M059J (cell line): Measurements from ENCODE around the gene SCYL3. TPM values are rescaled to one million over a fixed set of nuclear protein-coding genes. Genes with fewer than 3 reads are reported as not detected.
"Not testable (repeated sequence)": the region's sequence is repeated elsewhere in the genome, so short reads cannot be mapped to it uniquely, and the experiment has no call there.

Source experiments
- DNase-seq: peaks from one replicate; pipeline ENCODE4 v3.0.0-alpha.2; 2012; ENCODE audit warnings: low read depth
- total RNA-seq: library from RNA; depleted of rRNA; stranded (reverse); fragments of >200 nt; shearing (Covaris generic); gene quantifications from 2 replicates; pipeline ENCODE4 v1.2.3, GENCODE V29; 2014; rRNA removed

Gene SCYL3, protein sequence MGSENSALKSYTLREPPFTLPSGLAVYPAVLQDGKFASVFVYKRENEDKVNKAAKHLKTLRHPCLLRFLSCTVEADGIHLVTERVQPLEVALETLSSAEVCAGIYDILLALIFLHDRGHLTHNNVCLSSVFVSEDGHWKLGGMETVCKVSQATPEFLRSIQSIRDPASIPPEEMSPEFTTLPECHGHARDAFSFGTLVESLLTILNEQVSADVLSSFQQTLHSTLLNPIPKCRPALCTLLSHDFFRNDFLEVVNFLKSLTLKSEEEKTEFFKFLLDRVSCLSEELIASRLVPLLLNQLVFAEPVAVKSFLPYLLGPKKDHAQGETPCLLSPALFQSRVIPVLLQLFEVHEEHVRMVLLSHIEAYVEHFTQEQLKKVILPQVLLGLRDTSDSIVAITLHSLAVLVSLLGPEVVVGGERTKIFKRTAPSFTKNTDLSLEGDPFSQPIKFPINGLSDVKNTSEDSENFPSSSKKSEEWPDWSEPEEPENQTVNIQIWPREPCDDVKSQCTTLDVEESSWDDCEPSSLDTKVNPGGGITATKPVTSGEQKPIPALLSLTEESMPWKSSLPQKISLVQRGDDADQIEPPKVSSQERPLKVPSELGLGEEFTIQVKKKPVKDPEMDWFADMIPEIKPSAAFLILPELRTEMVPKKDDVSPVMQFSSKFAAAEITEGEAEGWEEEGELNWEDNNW
- 2.9 and 7.8 TPM in 2 replicates for total RNA-seq

DNA sequence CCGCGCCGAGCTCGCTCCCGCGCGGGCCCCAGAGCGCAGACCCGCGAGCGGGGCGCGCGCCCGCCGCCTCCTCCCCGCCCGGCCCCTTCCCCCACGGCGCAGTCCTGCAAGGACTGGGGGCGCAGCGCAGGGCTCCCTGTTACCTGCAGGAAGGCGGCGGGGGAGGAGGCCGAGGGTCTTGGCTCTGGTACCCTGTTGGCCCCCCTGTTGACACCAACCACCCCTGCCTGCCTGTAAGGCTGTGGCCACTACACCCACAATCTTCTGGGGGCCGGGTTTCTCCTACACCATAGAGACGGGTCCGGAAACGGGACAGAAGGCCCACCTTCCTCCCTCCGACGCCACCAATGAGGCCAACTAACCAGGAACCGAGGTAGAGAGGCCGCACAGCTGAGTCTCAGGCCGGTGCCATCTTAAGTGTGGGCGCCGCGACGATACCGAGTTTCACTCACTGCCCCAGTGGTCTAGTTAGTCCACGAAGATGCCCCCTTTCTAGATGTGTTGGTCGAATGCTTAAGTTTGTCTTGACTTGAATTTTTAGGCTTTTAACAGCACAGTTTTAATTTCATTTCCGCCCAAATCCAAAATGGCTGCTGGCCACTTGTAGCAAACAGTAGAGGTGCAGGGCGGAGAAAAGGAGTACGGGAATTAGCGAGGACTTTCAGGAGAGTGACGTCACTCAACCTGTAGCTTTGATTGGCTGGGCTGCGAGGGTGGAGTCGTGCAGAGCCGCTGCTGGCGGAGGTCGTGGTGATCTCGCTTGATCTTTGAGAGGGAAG, at the start of gene SCYL3:
Gene SCYL3, minus strand, starts transcription at position 252 of the 779 bp plus-strand sequence. CDS start 5,056 bp downstream, outside the sequence.
- DNase-seq = peak; percentile 97

DNA sequence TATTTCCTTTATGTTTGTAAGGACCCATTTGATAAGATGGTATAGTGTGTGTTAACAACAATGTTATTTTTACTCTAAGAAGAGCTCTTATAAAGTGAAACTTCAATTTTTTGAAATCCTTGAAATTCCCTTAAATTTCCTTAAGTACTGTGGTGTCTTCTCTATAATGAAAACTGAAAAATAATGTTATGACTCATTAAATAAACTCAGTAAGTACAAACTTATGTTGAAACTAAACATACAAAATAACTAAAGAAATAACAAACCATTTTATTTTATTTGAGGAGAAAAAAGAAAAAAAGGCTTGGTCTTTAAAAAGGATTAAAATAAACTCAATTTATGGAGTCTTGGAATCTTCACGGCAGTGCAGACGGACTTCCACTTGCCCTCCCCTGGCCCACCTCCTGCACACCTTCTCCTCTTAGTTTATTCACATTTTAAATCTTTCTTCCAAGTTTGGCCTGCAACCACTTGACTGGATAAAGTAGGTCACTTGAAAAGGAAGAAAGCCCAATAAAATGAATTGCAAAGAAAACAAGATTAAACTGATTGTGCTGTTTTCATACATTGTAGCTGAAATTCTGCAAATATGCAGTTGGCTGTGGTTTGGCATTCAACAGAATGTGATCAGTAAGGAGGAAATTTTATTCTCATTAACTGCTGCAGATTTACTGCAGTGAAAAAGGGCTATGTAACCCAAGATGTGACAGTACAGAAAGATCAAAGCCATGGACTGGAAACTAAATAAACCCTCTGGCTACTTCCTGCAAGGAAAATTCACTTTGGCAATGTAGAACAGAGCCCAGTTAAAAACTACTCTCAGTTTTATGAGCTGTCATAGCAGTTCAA, 48.5 kb upstream of the SCYL3 start:
- peak; percentile 81 for DNase-seq

DNA sequence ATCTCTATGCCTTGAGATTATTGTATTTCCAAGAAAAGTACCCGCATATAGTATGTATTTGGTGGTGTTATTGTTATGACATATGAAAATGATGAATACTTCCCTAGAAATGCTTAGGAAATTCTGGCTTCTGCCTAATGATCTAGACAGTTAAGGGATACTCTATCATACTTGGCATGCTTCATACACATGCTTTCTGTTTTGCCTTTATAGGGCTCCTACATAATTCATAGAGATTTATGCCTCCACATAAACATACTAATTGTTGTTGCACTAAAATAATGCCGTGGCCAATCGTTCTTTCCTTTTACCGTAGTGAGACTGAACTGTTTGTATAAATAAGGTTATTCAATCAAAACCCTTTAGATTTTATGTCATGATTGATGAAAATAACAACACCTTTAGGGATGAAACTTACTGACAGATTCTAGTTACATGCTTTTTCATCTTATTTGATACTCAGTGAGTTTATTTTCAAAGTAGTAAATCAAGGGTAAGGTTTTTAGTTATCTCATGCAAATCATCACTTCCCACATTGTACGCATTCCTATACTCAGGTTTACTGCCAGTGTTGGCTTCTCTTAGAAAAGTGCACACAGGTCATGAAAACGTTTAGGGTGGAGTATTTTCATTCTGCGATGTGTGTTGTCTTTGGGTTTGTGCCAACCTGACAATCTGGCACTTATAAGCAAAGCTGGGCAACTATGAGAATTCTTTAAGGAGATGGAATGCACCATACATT, 40.5 kb upstream of the SCYL3 start:
- DNase-seq = peak; percentile 25

DNA sequence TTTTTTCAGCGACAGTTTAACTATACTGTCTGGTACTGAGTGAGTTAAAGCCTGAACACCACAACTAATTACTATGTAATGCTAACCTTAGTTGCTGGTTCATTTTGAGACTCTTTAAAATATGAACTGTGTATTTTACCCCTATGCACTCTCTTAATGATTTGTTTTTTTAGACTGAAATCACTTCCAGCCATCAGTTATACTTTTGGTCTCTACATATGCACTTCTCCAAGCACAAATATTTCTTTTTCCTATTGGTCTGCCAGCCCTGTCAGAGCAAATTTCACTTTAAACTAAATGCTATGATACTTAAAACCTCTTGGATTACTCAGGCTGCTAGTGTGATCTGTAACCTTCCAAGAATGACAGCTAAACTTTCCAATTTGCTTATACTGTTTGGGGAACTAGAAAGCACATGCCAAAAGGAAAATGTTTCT, 38.1 kb upstream of the SCYL3 start:
- DNase-seq = no peak

DNA sequence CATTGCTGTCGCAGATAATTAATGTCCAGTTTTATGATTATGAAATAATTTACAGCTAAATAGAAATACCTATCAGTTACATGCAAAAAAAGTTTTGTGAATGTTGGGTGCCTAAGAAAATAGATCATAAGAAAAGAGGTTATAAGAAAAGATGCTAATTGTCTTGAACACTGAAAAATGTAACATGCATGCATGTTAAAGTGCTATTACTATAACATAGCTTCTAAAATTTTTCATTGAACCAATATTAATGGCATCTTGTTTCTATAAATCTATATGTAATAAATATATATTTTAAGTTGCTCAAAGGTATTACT, 35.5 kb upstream of the SCYL3 start:
- DNase-seq = no peak

DNA sequence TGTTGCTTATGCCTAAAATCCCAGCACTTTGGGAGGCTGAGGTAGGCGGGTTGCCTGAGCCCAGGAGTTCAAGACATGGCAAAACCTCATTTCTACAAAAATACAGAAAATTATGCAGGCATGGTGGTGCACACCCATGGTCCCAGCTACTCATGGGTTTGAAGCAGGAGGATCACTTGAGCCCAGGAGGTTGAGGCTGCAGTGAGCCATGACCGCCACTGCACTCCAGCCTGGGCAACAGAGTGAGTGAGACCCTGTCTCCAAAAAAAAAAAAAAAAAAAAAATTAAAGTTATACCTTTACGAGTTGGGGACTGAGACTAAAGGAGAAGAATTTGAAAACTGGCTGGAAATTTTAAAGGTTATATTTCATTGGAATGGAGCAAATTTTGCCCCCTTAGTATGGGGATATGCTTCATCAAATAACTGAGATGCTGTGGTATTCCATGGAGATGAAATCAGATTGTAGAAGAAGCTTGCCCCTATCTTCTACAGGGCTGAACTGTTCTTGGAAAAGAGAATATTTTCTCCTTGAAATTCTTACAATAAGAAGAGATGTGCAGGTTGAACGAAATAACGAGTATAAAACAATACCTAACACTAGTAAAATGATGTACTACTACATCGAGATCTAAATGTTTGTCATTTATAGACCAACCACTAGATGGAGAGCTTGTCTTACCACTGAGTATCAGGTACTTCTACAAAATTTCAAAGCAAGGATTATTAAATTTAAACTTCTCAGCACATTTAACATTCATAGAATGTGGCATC, 34.9 kb upstream of the SCYL3 start:
- DNase-seq = peak; percentile 57

DNA sequence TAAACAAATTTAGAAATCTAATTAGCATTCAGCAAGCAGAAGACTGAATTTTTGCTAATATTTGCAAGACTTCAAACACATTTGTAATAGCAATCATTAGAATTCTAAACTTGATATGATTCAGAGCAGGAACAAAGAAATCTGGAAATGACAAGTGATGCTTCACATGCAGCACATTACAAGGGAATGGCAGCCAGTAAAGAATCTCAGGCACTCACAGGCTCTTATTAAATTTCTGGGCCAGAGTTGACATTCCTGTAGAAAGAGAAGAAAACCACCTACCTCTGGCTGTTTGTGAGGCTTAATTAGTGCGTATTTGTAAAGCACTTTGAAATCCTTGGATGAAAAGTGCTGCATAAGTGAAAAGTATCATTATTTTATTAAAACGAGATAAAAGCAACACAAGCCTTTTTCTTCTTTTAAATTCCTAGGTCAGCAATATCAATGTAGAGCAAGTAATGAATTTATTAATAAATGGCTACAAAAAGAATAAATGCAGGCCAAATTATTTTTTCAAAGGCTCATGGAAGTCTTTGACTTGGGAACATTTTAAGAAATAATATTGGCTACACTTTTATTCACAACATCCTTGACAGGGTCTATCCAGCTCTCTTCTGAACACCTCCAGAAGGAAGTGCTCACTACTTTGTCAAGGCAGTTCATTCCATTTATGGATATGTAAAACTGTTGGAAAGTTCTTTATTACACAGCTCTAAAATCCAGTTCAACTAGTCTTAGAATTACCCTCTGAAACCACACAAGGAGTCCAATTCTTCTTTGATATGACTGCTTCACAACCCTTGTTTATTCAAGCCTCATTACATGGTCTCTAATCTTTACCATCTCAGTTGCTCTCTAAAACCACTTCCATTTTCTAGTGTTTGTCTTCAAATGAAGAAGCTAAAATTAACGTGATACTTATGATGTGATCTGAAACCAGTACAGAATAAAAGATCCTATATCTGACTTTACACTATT, 32.1 kb upstream of the SCYL3 start:
- DNase-seq = peak; percentile 19

DNA sequence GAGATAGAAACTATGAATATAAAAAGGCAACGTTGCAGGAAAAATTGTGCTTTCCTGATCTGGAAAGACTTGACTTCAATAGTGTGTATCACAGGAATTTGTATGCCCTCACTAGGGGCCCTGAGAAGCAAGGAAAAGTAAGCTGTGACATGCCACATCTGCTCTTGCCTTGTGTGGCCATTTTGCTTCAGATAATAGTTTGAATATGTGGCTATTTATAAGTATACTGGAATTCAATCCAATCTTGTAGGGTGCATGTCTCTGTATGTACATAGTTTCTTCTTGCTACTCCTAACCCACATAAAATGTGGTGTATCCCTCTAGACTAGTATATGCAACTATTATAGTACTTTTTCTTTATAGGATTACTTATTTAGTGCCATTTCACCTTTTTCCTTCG, 31.1 kb upstream of the SCYL3 start:
- no peak for DNase-seq

DNA sequence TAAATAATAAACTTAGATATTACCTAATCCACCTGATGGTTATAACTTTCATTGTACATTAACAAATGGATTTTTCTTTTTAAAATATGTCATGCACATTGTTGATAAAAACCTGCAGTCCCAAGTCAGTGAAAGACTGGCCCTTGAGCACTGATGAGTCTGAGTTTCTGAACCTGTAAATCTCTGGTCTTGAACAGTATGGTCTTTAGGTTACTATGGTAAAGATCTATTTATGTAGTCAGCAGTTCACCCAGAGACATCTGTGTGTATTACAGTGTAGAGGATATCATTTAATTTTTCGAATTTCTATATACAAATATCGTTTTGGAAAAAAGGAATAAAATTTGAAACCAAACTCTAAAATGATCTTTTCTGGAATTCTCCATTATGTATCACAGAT, 30.4 kb upstream of the SCYL3 start:
- DNase-seq = no peak

DNA sequence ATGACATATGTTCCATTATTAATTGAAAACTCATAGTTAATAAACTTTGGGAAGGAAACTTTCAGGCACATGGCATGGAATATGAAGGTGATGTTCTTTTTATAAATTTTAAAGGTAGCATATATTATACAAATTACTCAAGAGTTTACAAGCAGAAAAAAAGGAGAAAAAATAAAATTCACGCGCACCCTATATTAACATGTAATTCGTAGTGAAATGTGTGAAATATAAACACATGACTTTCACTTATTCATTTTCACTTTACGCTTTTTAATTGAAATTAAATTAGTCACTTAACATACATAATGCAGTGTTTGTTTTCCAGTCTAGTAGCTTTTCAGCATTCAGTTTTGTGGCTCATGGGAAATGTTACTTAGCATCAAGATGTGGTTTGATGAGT, 27.4 kb upstream of the SCYL3 start:
- no peak for DNase-seq

DNA sequence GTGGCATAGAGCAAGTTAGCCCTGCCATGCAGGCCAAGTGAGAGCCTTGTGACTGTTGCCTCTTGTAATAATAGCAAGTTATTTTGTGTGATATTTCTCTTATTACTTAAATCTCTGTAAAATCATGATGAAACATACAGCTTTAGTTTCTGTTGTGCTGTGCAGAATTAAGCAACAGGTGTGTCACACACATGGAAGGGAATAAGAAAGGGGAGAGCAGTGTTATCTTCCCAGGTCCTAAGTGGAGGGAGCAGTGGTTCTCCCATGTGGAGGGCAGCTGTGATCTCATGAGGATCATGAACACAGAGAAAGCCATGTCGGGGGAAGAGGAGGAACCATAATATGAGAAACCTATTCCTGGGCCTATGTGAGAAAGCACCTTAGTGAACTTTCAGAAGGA, 25.2 kb upstream of the SCYL3 start:
- DNase-seq = no peak

DNA sequence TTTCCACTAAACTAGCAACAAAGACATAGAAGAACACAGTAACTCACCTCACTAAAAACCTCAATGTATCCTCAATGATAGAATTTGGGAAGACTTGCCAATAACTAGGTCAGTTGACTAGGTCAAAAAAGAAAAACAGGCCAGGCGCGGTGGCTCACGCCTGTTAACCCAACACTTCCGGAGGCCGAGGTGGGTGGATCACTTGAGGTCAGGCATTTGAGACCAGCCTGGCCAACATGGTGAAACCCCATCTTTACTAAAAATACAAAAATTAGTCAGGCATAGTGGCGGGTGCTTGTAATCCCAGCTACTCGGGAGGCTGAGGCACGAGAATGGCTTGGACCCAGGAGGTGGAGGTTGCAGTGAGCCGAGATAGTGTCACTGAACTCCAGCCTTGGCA, 24.5 kb upstream of the SCYL3 start:
- not testable (repeated sequence) for DNase-seq

DNA sequence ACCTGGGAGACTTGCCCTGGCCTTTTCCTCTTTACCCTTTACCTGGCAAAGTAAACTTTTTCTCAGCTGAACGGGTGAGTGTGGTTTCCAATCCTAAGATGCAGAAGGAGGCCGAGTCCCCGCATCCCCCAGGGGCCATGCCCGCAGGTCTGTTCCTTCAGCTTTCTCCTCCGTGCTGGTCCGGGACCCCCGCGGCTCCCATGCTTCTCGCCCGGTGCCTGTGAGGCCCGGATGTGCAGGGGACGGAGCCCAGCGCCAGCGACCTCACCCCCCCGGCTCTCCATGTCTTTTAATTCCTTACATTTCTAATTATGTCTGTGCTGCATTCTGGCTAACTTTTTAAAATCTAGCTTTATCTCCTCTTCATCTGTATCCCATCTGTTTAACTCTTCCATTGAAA, 21.5 kb upstream of the SCYL3 start:
- no peak for DNase-seq

DNA sequence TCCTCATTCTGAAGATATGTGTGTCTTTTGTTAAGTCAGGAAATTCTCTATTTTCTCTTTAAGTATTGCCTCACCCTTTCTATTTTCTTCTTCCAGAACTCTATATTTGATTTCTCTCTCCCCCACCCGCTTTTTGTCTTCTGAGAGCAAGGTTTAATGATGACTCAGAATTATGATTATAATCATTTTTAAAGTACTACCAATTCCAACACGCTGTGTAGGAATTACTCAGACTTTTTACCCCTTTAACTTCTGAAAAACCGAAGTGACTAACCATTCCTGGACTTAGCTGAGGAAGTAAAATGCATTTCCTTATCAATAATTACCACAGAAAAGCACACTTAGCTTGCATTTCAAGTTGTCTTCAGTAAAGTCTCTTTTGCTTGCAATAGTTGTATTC, 20.8 kb upstream of the SCYL3 start:
- DNase-seq = no peak

DNA sequence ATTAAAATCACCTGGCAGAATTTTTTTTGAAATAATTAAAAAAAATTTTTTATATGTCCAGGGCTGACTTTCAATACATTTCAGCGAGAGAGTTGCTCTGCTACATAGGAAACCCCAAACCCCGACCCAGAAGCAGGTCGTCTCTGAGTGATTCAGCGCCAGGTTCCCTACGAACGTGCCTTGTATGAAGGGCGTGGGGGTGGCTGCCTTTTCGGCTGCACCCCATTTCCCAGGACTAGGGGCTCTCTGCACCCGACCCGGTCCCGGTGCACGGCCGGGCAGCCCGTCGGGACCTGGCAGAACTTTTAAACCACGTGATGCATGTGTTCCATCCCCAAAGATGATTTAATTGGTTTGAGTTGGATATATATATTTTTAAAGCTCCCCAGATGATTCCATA, 15.8 kb upstream of the SCYL3 start:
- DNase-seq = no peak

DNA sequence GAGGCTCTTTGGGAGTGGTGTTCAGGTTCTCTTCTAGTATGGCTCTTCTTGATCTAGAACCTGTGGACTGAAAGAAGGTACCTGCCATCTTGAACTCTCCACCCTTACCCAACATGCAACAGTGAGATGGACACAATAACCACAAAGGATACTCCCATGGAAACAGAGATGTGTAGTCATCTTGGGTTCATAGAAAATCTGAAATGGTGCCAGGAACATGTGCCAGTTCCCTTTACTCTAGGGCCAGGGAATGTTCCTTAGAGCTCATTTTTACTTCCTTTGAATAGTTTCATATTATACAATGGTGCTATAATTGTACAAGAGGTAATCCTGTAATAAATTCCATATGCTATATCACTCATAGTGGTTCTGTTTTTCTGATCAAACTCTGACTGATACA, 13.2 kb upstream of the SCYL3 start:
- DNase-seq = peak; percentile 44

DNA sequence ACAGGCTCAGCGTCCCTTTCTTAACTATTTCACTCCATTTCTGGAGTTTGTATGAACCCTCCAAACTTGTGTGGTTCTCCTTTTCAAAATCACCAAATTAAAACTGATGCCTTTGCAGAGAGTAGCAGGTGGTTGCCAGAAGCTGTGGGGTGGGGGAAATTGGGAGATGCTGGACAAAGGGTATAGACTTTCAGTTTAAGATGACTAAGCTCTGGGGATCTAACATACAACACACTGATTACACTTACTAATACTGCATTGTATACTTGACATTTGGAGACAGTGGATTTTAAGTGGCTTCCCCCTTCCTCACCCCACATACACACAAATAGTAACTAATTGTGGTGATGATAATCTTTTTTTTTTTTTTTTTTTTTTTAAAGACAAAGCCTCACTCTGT, 11.1 kb upstream of the SCYL3 start:
- DNase-seq = no peak

DNA sequence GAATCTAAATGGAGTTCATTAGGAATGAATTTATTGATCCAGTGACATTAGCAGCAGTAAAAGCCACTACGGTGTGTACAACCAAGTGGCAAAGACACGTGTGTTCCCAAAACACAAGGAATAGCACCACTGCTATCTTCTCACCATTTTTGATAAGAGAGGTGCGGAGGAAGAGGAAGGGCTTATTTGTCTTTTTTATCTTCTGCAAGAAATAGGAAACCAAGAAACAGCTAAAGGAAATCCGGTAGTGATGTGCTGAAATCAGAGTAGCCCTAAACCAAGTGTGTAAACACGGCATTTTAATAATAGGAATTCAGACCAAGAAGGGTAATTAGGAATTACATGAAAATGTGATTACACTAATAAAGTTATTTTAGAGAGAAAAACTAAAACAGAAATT, 9.1 kb upstream of the SCYL3 start:
- no peak for DNase-seq

DNA sequence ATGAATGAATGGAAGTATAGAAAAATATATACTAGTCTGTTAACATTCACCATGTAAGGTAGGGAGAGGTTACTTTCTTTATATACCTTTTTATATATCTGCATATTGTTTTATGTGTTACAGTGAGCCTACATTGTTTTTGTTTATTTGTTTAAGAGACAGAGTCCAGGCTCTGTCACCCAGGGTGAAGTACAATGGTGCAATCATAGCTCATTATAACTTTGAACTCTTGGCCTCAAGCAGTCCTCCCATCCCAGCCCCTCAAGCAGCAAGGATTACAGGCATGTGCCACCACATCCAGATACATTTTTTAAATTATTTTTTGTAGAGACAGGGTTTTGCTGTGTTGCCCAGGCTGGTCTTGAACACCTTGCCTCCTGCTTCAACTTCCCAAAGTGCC, 7.4 kb upstream of the SCYL3 start:
- DNase-seq = no peak
